ENCODE results near the gene GPA33. TPM values are rescaled to one million over a fixed set of nuclear protein-coding genes. Genes with fewer than 3 reads are reported as not detected.

The GPA33 gene
- total and polyA plus RNA-seq, 9 of the 15 experiments (the other 6 are each of a cell fraction or from before 2014, with no cell fraction given) = 0.13 TPM; not detected in 8

- TF ChIP-seq, protein P1, sequence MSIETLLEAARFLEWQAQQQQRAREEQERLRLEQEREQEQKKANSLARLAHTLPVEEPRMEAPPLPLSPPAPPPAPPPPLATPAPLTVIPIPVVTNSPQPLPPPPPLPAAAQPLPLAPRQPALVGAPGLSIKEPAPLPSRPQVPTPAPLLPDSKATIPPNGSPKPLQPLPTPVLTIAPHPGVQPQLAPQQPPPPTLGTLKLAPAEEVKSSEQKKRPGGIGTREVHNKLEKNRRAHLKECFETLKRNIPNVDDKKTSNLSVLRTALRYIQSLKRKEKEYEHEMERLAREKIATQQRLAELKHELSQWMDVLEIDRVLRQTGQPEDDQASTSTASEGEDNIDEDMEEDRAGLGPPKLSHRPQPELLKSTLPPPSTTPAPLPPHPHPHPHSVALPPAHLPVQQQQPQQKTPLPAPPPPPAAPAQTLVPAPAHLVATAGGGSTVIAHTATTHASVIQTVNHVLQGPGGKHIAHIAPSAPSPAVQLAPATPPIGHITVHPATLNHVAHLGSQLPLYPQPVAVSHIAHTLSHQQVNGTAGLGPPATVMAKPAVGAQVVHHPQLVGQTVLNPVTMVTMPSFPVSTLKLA (conservative IDR thresholded peaks at IDR 0.05) = no peak
- TF ChIP-seq FOXO4 (CRISPR knock-in tag; IDR thresholded peaks at IDR 0.05) (no peak), IRF2 (CRISPR knock-in tag; IDR thresholded peaks at IDR 0.05) (no peak), ZNF121 (CRISPR knock-in tag; conservative IDR thresholded peaks at IDR 0.05) (no peak), EWSR1 (IDR thresholded peaks at IDR 0.05; ENCODE audit: borderline replicate concordance, low read depth, partially characterized antibody) (no peak), ZFPM2 (CRISPR knock-in tag; IDR thresholded peaks at IDR 0.05) (no peak), GABPA (tag; conservative IDR thresholded peaks at IDR 0.05; ENCODE audit: low read depth) (no peak), ZNF175 (CRISPR knock-in tag; IDR thresholded peaks at IDR 0.05; ENCODE audit: low read depth) (no peak), ZNF324 (CRISPR knock-in tag; IDR thresholded peaks at IDR 0.05) (no peak)
- TF ChIP-seq, protein P2, sequence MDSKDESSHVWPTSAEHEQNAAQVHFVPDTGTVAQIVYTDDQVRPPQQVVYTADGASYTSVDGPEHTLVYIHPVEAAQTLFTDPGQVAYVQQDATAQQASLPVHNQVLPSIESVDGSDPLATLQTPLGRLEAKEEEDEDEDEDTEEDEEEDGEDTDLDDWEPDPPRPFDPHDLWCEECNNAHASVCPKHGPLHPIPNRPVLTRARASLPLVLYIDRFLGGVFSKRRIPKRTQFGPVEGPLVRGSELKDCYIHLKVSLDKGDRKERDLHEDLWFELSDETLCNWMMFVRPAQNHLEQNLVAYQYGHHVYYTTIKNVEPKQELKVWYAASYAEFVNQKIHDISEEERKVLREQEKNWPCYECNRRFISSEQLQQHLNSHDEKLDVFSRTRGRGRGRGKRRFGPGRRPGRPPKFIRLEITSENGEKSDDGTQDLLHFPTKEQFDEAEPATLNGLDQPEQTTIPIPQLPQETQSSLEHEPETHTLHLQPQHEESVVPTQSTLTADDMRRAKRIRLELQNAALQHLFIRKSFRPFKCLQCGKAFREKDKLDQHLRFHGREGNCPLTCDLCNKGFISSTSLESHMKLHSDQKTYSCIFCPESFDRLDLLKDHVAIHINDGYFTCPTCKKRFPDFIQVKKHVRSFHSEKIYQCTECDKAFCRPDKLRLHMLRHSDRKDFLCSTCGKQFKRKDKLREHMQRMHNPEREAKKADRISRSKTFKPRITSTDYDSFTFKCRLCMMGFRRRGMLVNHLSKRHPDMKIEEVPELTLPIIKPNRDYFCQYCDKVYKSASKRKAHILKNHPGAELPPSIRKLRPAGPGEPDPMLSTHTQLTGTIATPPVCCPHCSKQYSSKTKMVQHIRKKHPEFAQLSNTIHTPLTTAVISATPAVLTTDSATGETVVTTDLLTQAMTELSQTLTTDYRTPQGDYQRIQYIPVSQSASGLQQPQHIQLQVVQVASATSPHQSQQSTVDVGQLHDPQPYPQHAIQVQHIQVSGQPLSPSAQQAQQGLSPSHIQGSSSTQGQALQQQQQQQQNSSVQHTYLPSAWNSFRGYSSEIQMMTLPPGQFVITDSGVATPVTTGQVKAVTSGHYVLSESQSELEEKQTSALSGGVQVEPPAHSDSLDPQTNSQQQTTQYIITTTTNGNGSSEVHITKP (IDR thresholded peaks at IDR 0.05; ENCODE audit: partially characterized antibody) = no peak
- TF ChIP-seq, protein P3, sequence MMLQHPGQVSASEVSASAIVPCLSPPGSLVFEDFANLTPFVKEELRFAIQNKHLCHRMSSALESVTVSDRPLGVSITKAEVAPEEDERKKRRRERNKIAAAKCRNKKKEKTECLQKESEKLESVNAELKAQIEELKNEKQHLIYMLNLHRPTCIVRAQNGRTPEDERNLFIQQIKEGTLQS (IDR thresholded peaks at IDR 0.05) = no peak
- TF ChIP-seq, protein P3 (CRISPR knock-in tag; conservative IDR thresholded peaks at IDR 0.05) = no peak
These were observed 17.3 kb upstream of the GPA33 start (continued) for GRCh38 chr1:167107456-167107855.
